Ectodermal cell (in vitro differentiated cells): ENCODE measurements around the gene LAMA2.

Experiments
- H3K27ac ChIP-seq: 2 replicates; pipeline ENCODE4 v1.7.0; 2013; ENCODE audit warnings: mild to moderate bottlenecking, low read depth, low read length; ENCODE audit not compliant: insufficient read depth, poor library complexity, severe bottlenecking
- H3K27me3 ChIP-seq: 2 replicates; pipeline ENCODE4 v1.7.0; 2013; ENCODE audit warnings: mild to moderate bottlenecking, low read length; ENCODE audit not compliant: insufficient read depth, control insufficient read depth, poor library complexity, severe bottlenecking
- H3K36me3 ChIP-seq: one replicate; pipeline ENCODE4 v1.7.0; 2013; ENCODE audit warnings: low read length; ENCODE audit not compliant: control insufficient read depth, insufficient read depth
- H3K4me1 ChIP-seq: one replicate; pipeline ENCODE4 v1.7.0; 2013; ENCODE audit warnings: low read length; ENCODE audit not compliant: control insufficient read depth, insufficient read depth
- H3K4me3 ChIP-seq: 2 replicates; pipeline ENCODE4 v1.7.0; 2013; ENCODE audit warnings: low read depth, low read length, control low read depth; ENCODE audit not compliant: insufficient read depth
- H3K9me3 ChIP-seq: 2 replicates; pipeline ENCODE4 v1.7.0; 2013; ENCODE audit warnings: mild to moderate bottlenecking, low read length, moderate library complexity; ENCODE audit not compliant: control insufficient read depth
- WGBS, 2 experiments: methylation state at CpG; one replicate each; pipeline ENCODE4 v1.1.7; 2013; ENCODE audit warnings: missing lambda C conversion rate in 2 of 2; 5-methylcytosine and 5-hydroxymethylcytosine counted together

Gene LAMA2

DNA sequence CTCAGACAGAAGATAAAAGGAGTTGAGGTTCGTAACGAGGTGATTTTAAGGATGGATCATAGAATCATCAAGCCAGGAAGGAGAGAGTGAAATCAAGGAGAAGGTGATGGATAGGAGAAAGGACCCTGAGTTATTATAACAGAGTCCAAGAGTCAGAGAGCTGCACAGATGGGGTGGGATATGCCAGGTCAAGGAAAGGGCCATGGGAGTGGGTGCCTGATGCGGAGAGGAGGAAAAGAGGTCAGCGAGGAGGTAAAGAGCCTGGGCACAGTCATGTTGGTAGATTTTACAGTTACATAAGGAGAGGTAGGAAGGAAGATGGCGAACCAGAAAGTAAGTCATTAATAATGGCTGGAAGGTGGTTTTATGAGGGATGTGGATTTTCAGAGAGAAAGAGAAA lies 114.9 kb downstream of the LAMA2 start:
- Histone ChIP-seq H3K4me1 (no peaks in the 10 kb centered on the region), H3K4me3 (no peak overlapping the region), H3K27ac (no peak overlapping the region), H3K27me3 (no peaks in the 10 kb centered on the region), H3K36me3 (no peaks in the 10 kb centered on the region), H3K9me3 (no peaks in the 10 kb centered on the region)
- WGBS, 2 experiments = 93 to 94% methylated on average over 5 of the region's 5 CpGs

DNA sequence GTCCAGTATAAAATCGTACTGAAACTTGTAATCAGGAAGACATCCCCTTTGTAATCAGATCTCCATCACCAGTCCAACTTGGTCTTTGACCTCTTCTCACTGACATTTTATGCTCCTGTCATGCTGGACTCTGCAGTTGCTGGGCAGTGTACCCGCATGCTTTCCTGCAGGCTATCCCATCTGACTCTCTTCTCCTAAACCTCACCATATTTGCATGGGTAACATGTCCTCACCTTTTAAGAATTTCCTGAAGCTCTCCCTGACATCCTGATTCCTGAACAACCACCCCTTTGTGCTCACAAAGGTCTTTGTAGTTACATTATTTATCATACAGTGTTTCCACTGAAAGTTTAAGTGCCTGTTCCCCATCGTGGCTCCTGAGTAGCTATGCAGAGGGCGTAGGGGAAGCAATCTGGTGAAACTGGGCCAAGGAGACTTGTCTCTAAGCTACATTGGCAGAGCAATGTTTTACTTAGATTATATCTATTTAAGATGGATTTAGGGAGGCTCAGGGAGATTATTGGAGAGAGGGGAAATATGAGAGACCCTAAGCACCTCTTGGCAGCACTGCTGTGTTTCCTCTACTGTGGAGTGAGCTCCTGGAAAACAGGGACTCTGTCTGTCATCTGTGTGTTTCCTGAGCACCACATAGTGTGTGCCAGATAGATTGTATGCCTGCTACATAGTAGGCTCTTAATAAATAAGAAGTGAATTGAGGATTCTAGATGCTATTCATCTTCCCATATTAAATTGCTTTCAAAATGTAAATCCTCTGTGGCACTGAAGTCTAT lies 124.0 kb downstream of the LAMA2 start:
- Histone ChIP-seq H3K9me3 (no peaks in the 10 kb centered on the region), H3K36me3 (no peaks in the 10 kb centered on the region), H3K27me3 (no peaks in the 10 kb centered on the region), H3K4me3 (no peak overlapping the region), H3K4me1 (no peaks in the 10 kb centered on the region), H3K27ac (no peak overlapping the region)
- WGBS, 2 experiments = 84 to 91% methylated on average over 4 of the region's 4 CpGs

DNA sequence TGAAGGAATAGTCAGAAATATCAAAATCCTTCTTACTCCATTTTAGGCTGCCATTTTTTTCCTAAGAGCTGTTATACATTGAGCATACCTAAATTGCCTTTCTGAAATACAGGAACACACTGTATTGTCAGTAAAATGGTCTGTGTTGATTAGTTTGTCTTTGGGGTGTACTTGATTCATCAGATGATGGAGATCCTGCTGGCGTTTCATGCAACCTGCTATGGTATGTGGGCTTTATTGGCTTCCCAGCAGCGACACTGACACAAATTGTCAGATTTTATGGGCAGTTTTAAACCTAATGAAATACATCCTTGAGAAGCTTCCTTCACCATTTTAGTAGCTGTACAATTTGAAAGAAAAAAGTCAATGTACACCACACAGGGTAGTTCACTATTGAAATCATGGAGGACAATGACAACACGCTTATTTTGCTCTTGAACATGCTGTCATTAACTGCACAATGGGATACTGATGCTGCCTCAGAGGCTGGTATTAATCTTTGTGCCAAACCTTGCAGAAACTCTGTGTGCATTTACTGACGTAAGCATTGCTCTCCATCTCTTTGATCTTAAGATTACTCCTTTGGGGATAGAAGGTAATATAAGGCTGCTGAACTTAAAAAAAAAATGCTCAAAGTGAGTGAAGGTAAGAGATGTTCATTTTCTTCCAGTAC lies 124.9 kb downstream of the LAMA2 start:
- Histone ChIP-seq H3K9me3 (no peaks in the 10 kb centered on the region), H3K27ac (no peak overlapping the region), H3K36me3 (no peaks in the 10 kb centered on the region), H3K27me3 (no peaks in the 10 kb centered on the region), H3K4me1 (no peaks in the 10 kb centered on the region), H3K4me3 (no peak overlapping the region)
- 90 to 96% methylated on average over 4 of the region's 4 CpGs for WGBS, 2 experiments

DNA sequence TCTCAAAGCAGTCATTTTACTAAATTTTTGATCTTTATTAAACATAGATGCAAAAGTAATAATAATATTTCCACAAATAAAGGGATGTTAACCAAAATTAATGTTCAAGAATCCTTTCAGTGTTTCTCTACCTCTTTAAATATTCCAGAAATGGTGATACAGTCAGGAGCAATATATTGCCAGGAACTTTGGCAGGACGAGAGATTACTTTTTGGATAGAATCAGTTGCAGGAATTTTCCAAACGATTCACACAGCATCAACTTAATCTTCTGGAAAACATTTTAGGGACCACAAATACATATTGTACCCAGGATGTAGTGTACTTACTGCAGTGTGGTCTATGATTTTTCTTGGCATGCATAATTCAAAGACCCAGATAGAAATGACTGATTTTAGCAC lies 125.7 kb downstream of the LAMA2 start:
- WGBS, 2 experiments = 94 to 100% methylated on average over 2 of the region's 2 CpGs
- Histone ChIP-seq H3K4me1 (no peaks in the 10 kb centered on the region), H3K9me3 (no peaks in the 10 kb centered on the region), H3K36me3 (no peaks in the 10 kb centered on the region), H3K4me3 (no peak overlapping the region), H3K27ac (no peak overlapping the region), H3K27me3 (no peaks in the 10 kb centered on the region)

DNA sequence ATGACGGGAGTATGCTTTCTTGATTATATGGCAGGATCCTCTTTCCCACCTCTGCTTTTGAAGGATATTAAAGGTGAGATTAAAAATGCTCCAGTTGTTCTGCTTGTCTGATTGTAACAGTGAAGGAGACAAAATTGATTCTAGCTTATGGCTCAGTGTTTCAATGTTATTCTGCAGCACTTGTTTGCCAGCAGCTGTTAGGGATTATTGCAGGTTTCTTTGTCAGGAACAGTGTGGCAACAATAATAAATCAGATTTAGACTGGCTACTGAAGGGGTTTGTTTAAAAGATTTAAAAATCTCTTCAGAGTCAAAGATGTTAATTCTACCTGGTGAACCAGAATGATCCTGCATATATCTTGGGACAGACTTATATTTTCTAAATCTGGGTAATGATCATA lies 126.9 kb downstream of the LAMA2 start:
- 94 to 100% methylated on average over 1 of the region's 1 CpG for WGBS, 2 experiments
- Histone ChIP-seq H3K4me1 (no peaks in the 10 kb centered on the region), H3K9me3 (no peaks in the 10 kb centered on the region), H3K27me3 (no peaks in the 10 kb centered on the region), H3K36me3 (no peaks in the 10 kb centered on the region), H3K4me3 (no peak overlapping the region), H3K27ac (no peak overlapping the region)

DNA sequence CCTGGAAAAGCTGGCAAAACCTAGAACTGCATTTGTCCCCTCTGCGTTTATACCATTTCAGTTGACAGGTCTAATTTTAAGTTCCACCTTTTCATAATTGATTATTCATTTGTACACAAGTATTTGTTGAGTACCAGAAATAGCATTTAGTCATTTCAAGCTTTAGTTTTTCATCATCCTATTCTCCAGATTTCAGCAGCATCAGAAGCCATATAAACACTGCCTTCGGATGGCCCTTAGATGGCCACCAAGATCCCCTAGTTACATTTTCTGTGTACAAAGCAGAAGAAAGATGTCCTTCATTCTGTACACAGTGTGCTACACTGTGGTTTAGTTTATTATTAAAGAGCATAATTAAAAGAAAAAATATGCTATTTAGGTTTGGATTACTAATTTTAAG lies 131.4 kb downstream of the LAMA2 start:
- no peaks in the 10 kb centered on the region for H3K9me3 ChIP-seq
- H3K27ac ChIP-seq = no peak overlapping the region
- 91 to 92% methylated on average over 1 to 2 of the region's 2 CpGs for WGBS, 2 experiments
- H3K27me3 ChIP-seq = no peaks in the 10 kb centered on the region
- no peaks in the 10 kb centered on the region for H3K36me3 ChIP-seq
- H3K4me3 ChIP-seq = no peak overlapping the region
- H3K4me1 ChIP-seq = no peaks in the 10 kb centered on the region

DNA sequence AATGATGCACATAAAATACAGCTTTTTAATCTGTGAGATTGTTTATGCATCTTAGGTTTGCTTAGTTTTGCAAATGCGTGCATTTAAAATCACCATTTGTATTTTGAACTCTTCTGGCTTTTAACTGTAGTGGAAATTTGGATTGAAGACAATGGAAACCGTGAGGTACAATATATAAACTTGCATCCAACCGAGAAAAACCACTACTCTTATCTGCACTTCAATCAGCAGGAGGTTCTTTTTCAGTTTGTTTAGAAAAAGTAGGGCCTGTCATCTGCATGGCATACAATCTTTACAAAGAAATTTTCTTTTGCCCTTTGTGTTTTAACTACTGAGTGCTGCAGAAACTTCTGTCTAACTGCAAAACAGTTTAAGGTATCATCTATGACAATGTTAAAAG lies 132.8 kb downstream of the LAMA2 start:
- H3K9me3 ChIP-seq = no peaks in the 10 kb centered on the region
- no peak overlapping the region for H3K27ac ChIP-seq
- no peak overlapping the region for H3K4me3 ChIP-seq
- no peaks in the 10 kb centered on the region for H3K4me1 ChIP-seq
- no peaks in the 10 kb centered on the region for H3K36me3 ChIP-seq
- WGBS, 2 experiments = 71% methylated on average over 3 of the region's 3 CpGs; no CpG with 5 or more reads in 1 of the 2 experiments
- H3K27me3 ChIP-seq = no peaks in the 10 kb centered on the region

DNA sequence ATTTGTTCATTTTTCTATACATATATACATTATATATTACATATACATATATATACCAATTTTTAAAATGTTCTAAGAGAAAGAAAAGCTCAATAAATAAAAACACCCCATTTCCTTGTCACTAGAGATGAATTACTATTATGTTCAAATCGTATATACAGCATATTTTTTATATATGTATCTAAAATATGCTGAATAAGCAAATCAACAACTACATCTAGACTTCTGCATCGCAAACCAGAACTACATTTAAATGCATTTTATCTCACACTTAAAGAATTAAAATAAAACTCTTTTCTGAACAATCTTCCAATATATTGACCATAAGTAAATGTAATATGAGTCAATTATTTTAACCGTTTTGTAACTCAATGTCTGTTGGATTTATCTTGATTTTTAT lies 133.9 kb downstream of the LAMA2 start:
- H3K4me3 ChIP-seq = no peak overlapping the region
- H3K9me3 ChIP-seq = no peaks in the 10 kb centered on the region
- no peaks in the 10 kb centered on the region for H3K27me3 ChIP-seq
- no peak overlapping the region for H3K27ac ChIP-seq
- H3K4me1 ChIP-seq = no peaks in the 10 kb centered on the region
- 86% methylated on average over 1 of the region's 3 CpGs; no CpG with 5 or more reads in 1 of the 2 experiments for WGBS, 2 experiments
- no peaks in the 10 kb centered on the region for H3K36me3 ChIP-seq

DNA sequence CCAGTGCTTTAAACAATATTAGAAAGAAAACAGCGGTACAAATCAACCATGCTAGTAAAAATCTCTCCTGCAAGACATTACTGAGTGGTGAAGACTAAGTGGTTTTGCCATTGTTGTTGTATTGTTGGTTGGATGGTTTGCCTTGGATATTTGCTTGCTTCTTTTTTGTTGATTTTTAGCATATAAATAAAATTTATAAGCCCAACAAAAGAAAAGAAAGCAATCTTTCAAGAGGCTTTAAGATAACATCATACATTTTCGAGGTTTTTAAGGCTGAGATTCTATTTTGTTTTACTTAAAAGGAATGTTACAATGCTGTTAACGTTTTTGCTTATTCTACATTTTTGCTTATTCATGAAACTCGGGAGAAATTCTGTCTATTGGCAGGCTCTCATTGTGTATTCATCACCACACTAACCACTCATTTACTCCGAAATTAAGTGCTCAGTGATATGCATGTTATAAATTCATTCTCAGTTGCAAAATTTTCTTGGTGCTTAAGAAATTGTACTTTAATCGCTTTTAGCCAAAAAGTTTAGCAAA lies 139.1 kb downstream of the LAMA2 start:
- H3K4me3 ChIP-seq = no peak overlapping the region
- 95 to 96% methylated on average over 3 to 6 of the region's 6 CpGs for WGBS, 2 experiments
- H3K36me3 ChIP-seq = no peaks in the 10 kb centered on the region
- H3K4me1 ChIP-seq = no peaks in the 10 kb centered on the region
- H3K27me3 ChIP-seq = no peaks in the 10 kb centered on the region
- no peak overlapping the region for H3K27ac ChIP-seq
- no peaks in the 10 kb centered on the region for H3K9me3 ChIP-seq

DNA sequence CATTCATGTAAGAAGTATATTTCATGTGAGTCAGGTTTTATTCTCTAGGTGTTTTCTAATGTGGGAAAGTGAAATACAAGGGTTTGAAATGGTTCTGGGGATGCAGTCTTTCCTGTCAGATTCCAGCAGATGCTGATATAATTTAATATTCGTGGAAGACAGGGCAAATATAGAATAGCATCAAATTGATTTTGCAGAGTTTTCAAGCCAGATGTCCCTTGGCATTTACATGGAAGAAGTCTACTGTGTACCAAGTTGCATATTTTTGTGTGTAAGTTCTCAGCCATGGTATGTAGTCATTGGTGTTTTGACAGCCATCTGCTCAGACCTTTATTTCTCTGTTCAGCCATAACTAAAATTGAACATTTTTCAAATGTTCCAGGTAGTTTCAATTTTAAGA lies 143.7 kb downstream of the LAMA2 start:
- WGBS, 2 experiments = 89 to 94% methylated on average over 1 of the region's 1 CpG
- Histone ChIP-seq H3K27me3 (no peaks in the 10 kb centered on the region), H3K9me3 (no peaks in the 10 kb centered on the region), H3K36me3 (no peaks in the 10 kb centered on the region), H3K27ac (no peak overlapping the region), H3K4me3 (no peak overlapping the region), H3K4me1 (no peaks in the 10 kb centered on the region)
